Endodermal cell (in vitro differentiated cells): ENCODE results near the gene NAV2. TPM values are rescaled to one million over a fixed set of nuclear protein-coding genes. Genes with fewer than 3 reads are reported as not detected.

Experiments
- DNase-seq: peaks from one replicate; pipeline ENCODE4 v3.0.0-alpha.2; 2017
- H3K27ac ChIP-seq: 2 replicates; pipeline ENCODE4 v1.5.1; 2013; ENCODE audit warnings: mild to moderate bottlenecking, low read depth, low read length, moderate library complexity
- H3K27me3 ChIP-seq: 2 replicates; pipeline ENCODE4 v1.6.1; 2013; ENCODE audit warnings: mild to moderate bottlenecking, low read length, moderate library complexity; ENCODE audit not compliant: insufficient read depth, control insufficient read depth, poor library complexity, severe bottlenecking
- H3K36me3 ChIP-seq: 2 replicates; pipeline ENCODE4 v1.7.0; 2013; ENCODE audit warnings: mild to moderate bottlenecking, low read length, moderate library complexity; ENCODE audit not compliant: control insufficient read depth, insufficient read depth
- H3K4me1 ChIP-seq: one replicate; pipeline ENCODE4 v1.7.0; 2013; ENCODE audit warnings: low read length; ENCODE audit not compliant: control insufficient read depth, insufficient read depth
- H3K4me3 ChIP-seq: 2 replicates; pipeline ENCODE4 v1.5.1; 2013; ENCODE audit warnings: mild to moderate bottlenecking, low read length, moderate library complexity
- H3K9ac ChIP-seq: 2 replicates; pipeline ENCODE4 v1.6.1; 2013; ENCODE audit warnings: mild to moderate bottlenecking, low read length, moderate library complexity; ENCODE audit not compliant: poor library complexity, severe bottlenecking; ENCODE audit errors: extremely low read depth
- H3K9me3 ChIP-seq: 2 replicates; pipeline ENCODE4 v1.6.1; 2013; ENCODE audit warnings: mild to moderate bottlenecking, low read length, moderate library complexity; ENCODE audit not compliant: control insufficient read depth
- H3K27ac Mint-ChIP-seq: 2 replicates; pipeline ENCODE4 v1.8.0; 2020; ENCODE audit warnings: mixed read lengths
- H3K27me3 Mint-ChIP-seq: 2 replicates; pipeline ENCODE4 v1.8.0; 2021; ENCODE audit warnings: mild to moderate bottlenecking, mixed read lengths; ENCODE audit not compliant: insufficient read depth
- H3K36me3 Mint-ChIP-seq: 2 replicates; pipeline ENCODE4 v1.8.0; 2020; ENCODE audit warnings: low read depth, mixed read lengths
- H3K4me1 Mint-ChIP-seq: 2 replicates; pipeline ENCODE4 v1.8.0; 2020; ENCODE audit warnings: mixed read lengths
- H3K4me3 Mint-ChIP-seq: 2 replicates; pipeline ENCODE4 v1.8.0; 2020; ENCODE audit warnings: mild to moderate bottlenecking, moderate library complexity, mixed read lengths
- H3K9me3 Mint-ChIP-seq: 2 replicates; pipeline ENCODE4 v1.8.0; 2020; ENCODE audit warnings: mild to moderate bottlenecking, mixed read lengths
- WGBS, 2 experiments: methylation state at CpG; one replicate each; pipeline versions ENCODE4 v1.1.5 to v1.1.7; 2013; ENCODE audit warnings: missing lambda C conversion rate in 2 of 2, mixed read lengths in 1 of 2; ENCODE audit not compliant: insufficient coverage in 1 of 2, insufficient read length in 1 of 2; 5-methylcytosine and 5-hydroxymethylcytosine counted together
- total RNA-seq, 2 donors: library from RNA; stranded (reverse); fragmentation: NEBNext Ultra II Directional in 1 of 2; extraction: Animal tissue kit (Norgen Biotek cat#: 25700) in 1 of 2; gene quantifications; 2 replicates in 1 of 2; 3 replicates in 1 of 2; pipeline ENCODE4 v1.2.1, GENCODE V29; 2021
- TF ChIP-seq, protein P1 (sequence below): fragments of 200-600 bp; sonication (generic); conservative IDR thresholded peaks from 2 replicates; pipeline ENCODE4 v1.5.0; 2021; ENCODE audit warnings: antibody characterized with exemption, mild to moderate bottlenecking

The NAV2 gene
- total RNA-seq, 2 donors from 2014 or later = 37.1 to 42.4 TPM

DNA sequence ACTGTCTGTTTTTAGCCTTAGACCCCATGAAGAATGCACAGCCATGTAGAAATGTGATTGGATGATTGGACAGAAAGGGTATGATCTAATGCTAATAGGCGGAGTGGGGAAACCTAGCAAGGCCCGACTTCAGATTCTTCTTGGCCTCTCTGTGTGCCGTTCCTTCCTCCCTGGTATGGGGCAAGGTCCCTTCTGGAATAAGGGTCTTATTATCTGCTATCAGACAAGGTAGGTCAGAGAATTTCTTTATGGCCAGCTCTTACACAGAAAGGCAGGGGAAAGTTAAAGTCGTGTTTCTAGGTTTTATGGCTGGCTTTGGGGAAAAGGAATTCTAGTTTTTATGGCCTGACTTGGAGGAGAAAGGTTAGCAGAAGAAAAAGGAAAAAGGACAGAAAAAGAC is 417.0 kb downstream of the NAV2 start:
- H3K9me3 ChIP-seq = no peaks in the 10 kb centered on the region
- Mint-ChIP-seq H3K4me3 (no peak overlapping the region), H3K36me3 (no peaks in the 10 kb centered on the region), H3K27ac (no peak overlapping the region), H3K4me1 (no peaks in the 10 kb centered on the region), H3K9me3 (no peaks in the 10 kb centered on the region), H3K27me3 (peaks cover 44% of the 10 kb centered on the region)
- H3K4me3 ChIP-seq = no peak overlapping the region
- no peak overlapping the region for H3K9ac ChIP-seq
- H3K4me1 ChIP-seq = no peaks in the 10 kb centered on the region
- DNase-seq = no peak
- TF ChIP-seq, protein P1, sequence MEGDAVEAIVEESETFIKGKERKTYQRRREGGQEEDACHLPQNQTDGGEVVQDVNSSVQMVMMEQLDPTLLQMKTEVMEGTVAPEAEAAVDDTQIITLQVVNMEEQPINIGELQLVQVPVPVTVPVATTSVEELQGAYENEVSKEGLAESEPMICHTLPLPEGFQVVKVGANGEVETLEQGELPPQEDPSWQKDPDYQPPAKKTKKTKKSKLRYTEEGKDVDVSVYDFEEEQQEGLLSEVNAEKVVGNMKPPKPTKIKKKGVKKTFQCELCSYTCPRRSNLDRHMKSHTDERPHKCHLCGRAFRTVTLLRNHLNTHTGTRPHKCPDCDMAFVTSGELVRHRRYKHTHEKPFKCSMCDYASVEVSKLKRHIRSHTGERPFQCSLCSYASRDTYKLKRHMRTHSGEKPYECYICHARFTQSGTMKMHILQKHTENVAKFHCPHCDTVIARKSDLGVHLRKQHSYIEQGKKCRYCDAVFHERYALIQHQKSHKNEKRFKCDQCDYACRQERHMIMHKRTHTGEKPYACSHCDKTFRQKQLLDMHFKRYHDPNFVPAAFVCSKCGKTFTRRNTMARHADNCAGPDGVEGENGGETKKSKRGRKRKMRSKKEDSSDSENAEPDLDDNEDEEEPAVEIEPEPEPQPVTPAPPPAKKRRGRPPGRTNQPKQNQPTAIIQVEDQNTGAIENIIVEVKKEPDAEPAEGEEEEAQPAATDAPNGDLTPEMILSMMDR = no peak
- H3K36me3 ChIP-seq = no peaks in the 10 kb centered on the region
- WGBS, 2 experiments = 87 to 90% methylated on average over 3 to 4 of the region's 4 CpGs
- H3K27me3 ChIP-seq = peaks cover 8% of the 10 kb centered on the region
- H3K27ac ChIP-seq = no peak overlapping the region

DNA sequence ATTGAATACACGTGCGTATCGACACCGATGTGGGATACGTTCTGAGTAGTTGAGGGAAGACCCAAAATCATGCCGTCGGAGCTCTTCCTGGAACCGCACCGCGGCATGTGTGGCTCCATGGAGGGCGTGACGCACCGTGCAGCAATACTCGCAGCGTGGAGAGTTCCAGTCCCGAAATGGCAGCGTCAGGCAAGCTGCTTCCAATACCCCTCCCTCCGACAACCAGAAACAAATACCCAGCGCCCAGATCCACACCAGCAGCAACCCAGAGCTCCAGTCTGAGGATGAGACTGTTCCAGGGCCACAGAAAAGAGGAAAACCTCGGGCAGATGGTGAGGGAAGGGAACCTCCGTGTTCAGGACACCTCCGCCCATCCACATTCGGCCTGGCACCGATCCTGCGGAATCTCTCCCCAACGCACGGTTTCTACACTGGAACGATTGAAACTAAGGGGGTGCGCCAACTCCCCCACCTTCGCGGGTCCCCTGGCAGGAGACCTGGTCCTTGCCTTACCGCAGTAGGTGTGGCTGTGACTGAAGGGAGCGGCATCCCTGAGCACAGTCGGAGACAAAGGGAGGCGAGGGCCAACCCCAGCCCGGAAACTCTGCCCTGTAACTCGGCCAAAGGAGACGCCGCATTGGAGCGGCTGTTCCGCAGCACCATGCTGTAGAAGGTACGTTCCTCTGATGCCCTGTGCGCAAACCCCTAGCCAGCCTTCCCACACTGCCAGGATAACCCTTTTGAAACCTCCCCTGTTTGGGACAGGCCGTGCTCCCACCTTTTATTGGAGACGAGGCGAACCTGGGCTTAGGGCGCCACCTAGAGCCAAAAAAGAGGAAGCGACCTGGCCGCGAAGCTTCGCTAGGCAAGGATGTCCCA is 419.4 kb downstream of the NAV2 start:
- H3K9me3 Mint-ChIP-seq = no peaks in the 10 kb centered on the region
- H3K4me3 ChIP-seq = no peak overlapping the region
- H3K4me3 Mint-ChIP-seq = peak overlapping the region; percentile 60
- H3K27ac Mint-ChIP-seq = no peak overlapping the region
- no peak overlapping the region for H3K9ac ChIP-seq
- peaks cover 58% of the 10 kb centered on the region for H3K27me3 Mint-ChIP-seq
- H3K4me1 Mint-ChIP-seq = no peaks in the 10 kb centered on the region
- no peaks in the 10 kb centered on the region for H3K9me3 ChIP-seq
- H3K27me3 ChIP-seq = peaks cover 8% of the 10 kb centered on the region
- DNase-seq = peak; percentile 93
- TF ChIP-seq, protein P1 = peak; percentile 91
- H3K4me1 ChIP-seq = no peaks in the 10 kb centered on the region
- H3K27ac ChIP-seq = no peak overlapping the region
- H3K36me3 ChIP-seq = no peaks in the 10 kb centered on the region
- H3K36me3 Mint-ChIP-seq = no peaks in the 10 kb centered on the region
- WGBS, 2 experiments = 70 to 76% methylated on average over 40 to 51 of the region's 51 CpGs

DNA sequence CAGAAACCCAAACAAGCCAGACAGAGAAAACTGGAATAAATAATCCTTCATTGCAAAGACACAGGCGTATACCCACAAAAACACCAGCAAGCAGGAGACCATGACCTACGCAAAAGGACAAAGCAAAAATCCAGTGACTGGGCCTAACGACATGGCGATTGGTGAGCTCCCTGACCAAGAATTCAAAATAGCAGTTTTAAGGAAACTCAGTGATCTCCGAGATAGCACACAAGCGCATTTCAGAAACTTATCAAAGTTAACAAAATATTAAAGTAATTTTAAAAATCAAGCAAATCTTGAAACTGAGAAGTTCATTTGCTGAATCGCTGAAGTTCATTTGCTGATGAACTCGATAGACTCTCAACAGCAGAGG is 420.0 kb downstream of the NAV2 start:
- Mint-ChIP-seq H3K4me1 (no peaks in the 10 kb centered on the region), H3K27me3 (peaks cover 58% of the 10 kb centered on the region), H3K36me3 (no peaks in the 10 kb centered on the region), H3K9me3 (no peaks in the 10 kb centered on the region), H3K27ac (no peak overlapping the region), H3K4me3 (peak overlapping the region; percentile 60)
- Histone ChIP-seq H3K27ac (no peak overlapping the region), H3K4me3 (no peak overlapping the region), H3K36me3 (no peaks in the 10 kb centered on the region), H3K9me3 (no peaks in the 10 kb centered on the region), H3K9ac (no peak overlapping the region), H3K4me1 (no peaks in the 10 kb centered on the region), H3K27me3 (peaks cover 8% of the 10 kb centered on the region)
- TF ChIP-seq, protein P1 = peak; percentile 57
- WGBS, 2 experiments = 67 to 68% methylated on average over 8 of the region's 8 CpGs
- no peak for DNase-seq
